Measurements from ENCODE around the gene NCOA3. TPM values are rescaled to one million over a fixed set of nuclear protein-coding genes. Genes with fewer than 3 reads are reported as not detected.

The NCOA3 gene
- total RNA-seq, 2 donors from 2014 or later: 55.4 to 58.2 TPM

- Mint-ChIP-seq H3K36me3 (ENCODE audit: low read depth) (no peaks in the 10 kb centered on the region), H3K27me3 (peaks cover 4% of the 10 kb centered on the region), H3K27ac (no peak overlapping the region), H3K4me1 (peaks cover 13% of the 10 kb centered on the region), H3K4me3 (no peak overlapping the region)
- DNase-seq (no peak), ATAC-seq (no peak)
- H3K9me3 ChIP-seq (ENCODE audit: control insufficient read depth, low read length, poor library complexity, severe bottlenecking): no peaks in the 10 kb centered on the region
These were observed 163.1 kb downstream of the NCOA3 start for GRCh38 chr20:47664744-47665143.

- no peaks in the 10 kb centered on the region for H3K36me3 Mint-ChIP-seq (ENCODE audit: low read depth)
- DNase-seq: no peak
- no peak overlapping the region for H3K27ac Mint-ChIP-seq
- H3K4me3 Mint-ChIP-seq: no peak overlapping the region
- ATAC-seq: no peak
- peaks cover 4% of the 10 kb centered on the region for H3K27me3 Mint-ChIP-seq
- peaks cover 13% of the 10 kb centered on the region for H3K4me1 Mint-ChIP-seq
- no peaks in the 10 kb centered on the region for H3K9me3 ChIP-seq (ENCODE audit: control insufficient read depth, low read length, poor library complexity, severe bottlenecking)
These were observed 163.7 kb downstream of the NCOA3 start for GRCh38 chr20:47665221-47665991.

DNA sequence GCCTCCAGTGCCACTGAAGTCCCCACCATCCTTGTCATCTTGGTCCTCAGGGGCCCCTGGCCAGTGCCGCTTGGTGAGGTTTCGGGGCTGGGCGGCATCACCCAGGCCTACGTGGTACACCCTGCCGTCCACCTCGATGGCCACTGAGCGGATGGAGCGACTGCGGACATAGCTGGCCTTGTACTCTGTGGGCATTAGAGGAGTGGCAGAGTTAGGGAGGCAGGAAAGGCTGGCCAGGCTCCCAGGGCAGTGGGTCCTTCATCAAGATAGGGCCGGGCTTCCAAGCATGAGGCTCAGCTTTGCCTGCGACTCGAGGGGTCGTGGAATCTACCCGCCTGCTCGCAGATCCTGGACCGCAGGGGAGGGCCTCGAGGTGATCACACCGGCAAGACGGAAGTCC lies 164.6 kb downstream of the NCOA3 start:
- no peak for DNase-seq
- H3K36me3 Mint-ChIP-seq (ENCODE audit: low read depth): no peaks in the 10 kb centered on the region
- H3K4me3 Mint-ChIP-seq: no peak overlapping the region
- H3K27me3 Mint-ChIP-seq: peaks cover 4% of the 10 kb centered on the region
- no peaks in the 10 kb centered on the region for H3K9me3 ChIP-seq (ENCODE audit: control insufficient read depth, low read length, poor library complexity, severe bottlenecking)
- peaks cover 13% of the 10 kb centered on the region for H3K4me1 Mint-ChIP-seq
- no peak for ATAC-seq
- H3K27ac Mint-ChIP-seq: peak overlapping the region; percentile 41

- no peaks in the 10 kb centered on the region for H3K9me3 ChIP-seq (ENCODE audit: control insufficient read depth, low read length, poor library complexity, severe bottlenecking)
- peaks cover 4% of the 10 kb centered on the region for H3K27me3 Mint-ChIP-seq
- H3K36me3 Mint-ChIP-seq (ENCODE audit: low read depth): no peaks in the 10 kb centered on the region
- DNase-seq (no peak), ATAC-seq (no peak)
- H3K27ac Mint-ChIP-seq: peak overlapping the region; percentile 41
- peaks cover 13% of the 10 kb centered on the region for H3K4me1 Mint-ChIP-seq
- peak overlapping the region; percentile 58 for H3K4me3 Mint-ChIP-seq
These were observed 165.4 kb downstream of the NCOA3 start for GRCh38 chr20:47667086-47667485.

GRCh38 chr20:47667531-47668312 lies 166.0 kb downstream of the NCOA3 start:
- DNase-seq (no peak), ATAC-seq (no peak)
- peaks cover 4% of the 10 kb centered on the region for H3K27me3 Mint-ChIP-seq
- H3K9me3 ChIP-seq (ENCODE audit: control insufficient read depth, low read length, poor library complexity, severe bottlenecking): no peaks in the 10 kb centered on the region
- no peak overlapping the region for H3K27ac Mint-ChIP-seq
- peaks cover 13% of the 10 kb centered on the region for H3K4me1 Mint-ChIP-seq
- H3K4me3 Mint-ChIP-seq: peak overlapping the region; percentile 43
- H3K36me3 Mint-ChIP-seq (ENCODE audit: low read depth): no peaks in the 10 kb centered on the region

GRCh38 chr20:47668313-47669151 lies 166.8 kb downstream of the NCOA3 start:
- no peaks in the 10 kb centered on the region for H3K9me3 ChIP-seq (ENCODE audit: control insufficient read depth, low read length, poor library complexity, severe bottlenecking)
- ATAC-seq: no peak
- H3K4me3 Mint-ChIP-seq: peak overlapping the region; percentile 43
- DNase-seq: no peak
- peaks cover 12% of the 10 kb centered on the region for H3K4me1 Mint-ChIP-seq
- H3K27me3 Mint-ChIP-seq: peaks cover 4% of the 10 kb centered on the region
- no peaks in the 10 kb centered on the region for H3K36me3 Mint-ChIP-seq (ENCODE audit: low read depth)
- H3K27ac Mint-ChIP-seq: peak overlapping the region; percentile 39

DNA sequence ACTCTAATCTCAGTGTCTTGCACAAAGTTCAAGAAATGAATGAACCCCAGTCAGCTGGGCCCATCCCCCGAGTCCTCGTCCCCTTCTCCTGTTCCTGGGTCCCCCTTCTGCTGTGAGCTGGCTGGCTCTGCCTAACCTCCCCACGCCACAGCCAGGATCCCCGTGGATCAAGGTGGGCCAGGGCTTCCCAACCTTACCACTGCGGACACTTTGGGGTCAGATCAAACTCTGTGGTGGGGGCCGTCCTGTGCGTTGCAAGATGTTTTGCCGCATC lies 167.4 kb downstream of the NCOA3 start:
- no peak for ATAC-seq
- no peaks in the 10 kb centered on the region for H3K9me3 ChIP-seq (ENCODE audit: control insufficient read depth, low read length, poor library complexity, severe bottlenecking)
- DNase-seq: no peak
- no peaks in the 10 kb centered on the region for H3K36me3 Mint-ChIP-seq (ENCODE audit: low read depth)
- H3K27me3 Mint-ChIP-seq: peaks cover 4% of the 10 kb centered on the region
- H3K4me3 Mint-ChIP-seq: no peak overlapping the region
- peaks cover 7% of the 10 kb centered on the region for H3K4me1 Mint-ChIP-seq
- H3K27ac Mint-ChIP-seq: peak overlapping the region; percentile 39

GRCh38 chr20:47669489-47669888 lies 167.8 kb downstream of the NCOA3 start:
- H3K27ac Mint-ChIP-seq: peak overlapping the region; percentile 39

DNA sequence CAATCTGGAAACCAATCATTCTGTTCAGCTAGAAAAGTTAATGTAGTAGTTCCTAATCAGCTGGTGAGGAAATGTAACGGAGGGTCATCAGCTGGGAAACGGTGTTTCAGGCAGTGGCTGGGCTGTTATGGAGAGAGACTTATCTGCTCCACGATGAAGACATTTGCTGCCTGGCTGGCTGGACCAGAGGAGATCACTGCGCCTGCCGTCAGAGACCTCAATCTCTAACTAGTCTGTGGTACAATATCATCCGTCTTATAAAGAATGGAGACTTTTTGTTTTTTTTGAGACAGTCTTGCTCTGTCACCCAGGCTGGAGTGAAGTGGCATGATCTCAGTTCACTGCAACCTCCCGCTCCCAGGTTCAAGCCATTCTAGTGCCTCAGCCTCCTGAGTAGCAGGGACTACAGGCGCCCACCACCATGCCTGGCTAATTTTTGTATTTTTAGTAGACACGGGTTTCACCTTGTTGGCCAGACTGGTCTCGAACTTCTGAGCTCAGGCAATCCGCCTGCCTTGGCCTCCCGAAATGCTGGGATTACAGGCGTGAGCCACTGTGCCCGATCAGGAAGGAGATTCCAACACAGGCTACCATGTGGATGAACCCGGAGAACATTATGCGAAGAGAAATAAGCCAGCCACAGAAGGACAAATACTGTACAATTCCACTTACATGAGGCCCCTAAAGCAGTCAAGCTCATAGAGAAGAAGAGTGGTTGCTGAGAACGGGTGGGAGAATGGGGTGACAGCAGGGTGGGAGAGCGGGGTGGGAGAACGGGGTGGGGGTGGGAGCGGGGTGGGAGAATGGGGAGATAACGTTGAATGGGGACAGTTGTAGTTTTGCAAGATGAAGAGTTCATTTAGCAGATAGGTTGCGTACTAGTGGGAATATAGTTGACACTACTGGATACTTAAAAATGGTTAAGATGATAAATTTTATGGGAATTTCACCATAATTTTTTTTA lies 168.5 kb downstream of the NCOA3 start:
- H3K27ac Mint-ChIP-seq: peak overlapping the region; percentile 2
- peaks cover 4% of the 10 kb centered on the region for H3K27me3 Mint-ChIP-seq
- no peaks in the 10 kb centered on the region for H3K9me3 ChIP-seq (ENCODE audit: control insufficient read depth, low read length, poor library complexity, severe bottlenecking)
- no peaks in the 10 kb centered on the region for H3K36me3 Mint-ChIP-seq (ENCODE audit: low read depth)
- ATAC-seq (no peak), DNase-seq (no peak)
- H3K4me1 Mint-ChIP-seq: peaks cover 7% of the 10 kb centered on the region
- no peak overlapping the region for H3K4me3 Mint-ChIP-seq

More at GRCh38 chr20:47669489-47669888, 167.8 kb downstream of the NCOA3 start:
- no peak overlapping the region for H3K4me3 Mint-ChIP-seq
- peaks cover 7% of the 10 kb centered on the region for H3K4me1 Mint-ChIP-seq
- peaks cover 4% of the 10 kb centered on the region for H3K27me3 Mint-ChIP-seq
- DNase-seq (no peak), ATAC-seq (no peak)
- no peaks in the 10 kb centered on the region for H3K9me3 ChIP-seq (ENCODE audit: control insufficient read depth, low read length, poor library complexity, severe bottlenecking)
- no peaks in the 10 kb centered on the region for H3K36me3 Mint-ChIP-seq (ENCODE audit: low read depth)

DNA sequence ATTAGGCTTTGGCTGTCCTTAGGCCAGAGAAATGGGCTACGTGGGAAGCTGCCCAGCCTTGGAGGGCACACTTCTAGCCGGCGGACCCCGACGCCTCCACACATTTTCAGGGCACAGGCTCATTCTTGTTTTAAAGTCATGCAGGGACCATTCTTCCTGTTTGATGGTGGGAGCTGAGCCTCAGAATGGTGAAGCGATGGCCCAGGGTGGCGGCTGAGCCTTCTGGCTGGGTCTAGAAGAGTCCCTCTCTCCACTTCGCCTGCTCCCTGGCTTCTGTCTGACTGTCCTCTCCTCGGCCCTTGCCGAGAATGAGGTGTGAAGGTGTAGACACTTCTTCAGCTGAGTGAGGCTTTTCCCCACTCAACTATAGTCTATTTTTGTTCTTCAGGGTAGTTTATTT lies 169.2 kb downstream of the NCOA3 start:
- DNase-seq (no peak), ATAC-seq (no peak)
- peaks cover 4% of the 10 kb centered on the region for H3K27me3 Mint-ChIP-seq
- peaks cover 7% of the 10 kb centered on the region for H3K4me1 Mint-ChIP-seq
- no peaks in the 10 kb centered on the region for H3K36me3 Mint-ChIP-seq (ENCODE audit: low read depth)
- H3K4me3 Mint-ChIP-seq: no peak overlapping the region
- H3K9me3 ChIP-seq (ENCODE audit: control insufficient read depth, low read length, poor library complexity, severe bottlenecking): no peaks in the 10 kb centered on the region
- H3K27ac Mint-ChIP-seq: peak overlapping the region; percentile 2

GRCh38 chr20:47672166-47672565 lies 170.5 kb downstream of the NCOA3 start:
- DNase-seq (no peak), ATAC-seq (no peak)
- Mint-ChIP-seq H3K4me1 (peaks cover 7% of the 10 kb centered on the region), H3K4me3 (no peak overlapping the region), H3K36me3 (ENCODE audit: low read depth) (no peaks in the 10 kb centered on the region), H3K27me3 (peaks cover 4% of the 10 kb centered on the region), H3K27ac (no peak overlapping the region)
- no peaks in the 10 kb centered on the region for H3K9me3 ChIP-seq (ENCODE audit: control insufficient read depth, low read length, poor library complexity, severe bottlenecking)

GRCh38 chr20:47672886-47673670 lies 171.4 kb downstream of the NCOA3 start:
- Mint-ChIP-seq H3K27ac (no peak overlapping the region), H3K27me3 (peaks cover 4% of the 10 kb centered on the region), H3K36me3 (ENCODE audit: low read depth) (no peaks in the 10 kb centered on the region), H3K4me3 (no peak overlapping the region), H3K4me1 (peaks cover 5% of the 10 kb centered on the region)
- no peak for DNase-seq
- no peak for ATAC-seq
- no peaks in the 10 kb centered on the region for H3K9me3 ChIP-seq (ENCODE audit: control insufficient read depth, low read length, poor library complexity, severe bottlenecking)

Measured in T-helper 17 cell (primary cell).